NB4 (cell line): ENCODE data around the gene MAD1L1.

Experiments used
- POLR2A ChIP-seq: IDR thresholded peaks from 2 replicates; pipeline ENCODE4 v1.6.1; 2011; ENCODE audit warnings: mild to moderate bottlenecking; ENCODE audit not compliant: insufficient read length; ENCODE audit errors: extremely low read depth
- TF ChIP-seq, protein P1 (sequence below): IDR thresholded peaks from one replicate; pipeline ENCODE4 v1.5.1; 2012; ENCODE audit warnings: low read depth, low read length
- TF ChIP-seq, protein P2 (sequence below): IDR thresholded peaks from 2 replicates; pipeline ENCODE4 v1.6.1; 2011; ENCODE audit warnings: low read depth, low read length

- TF ChIP-seq, protein P1, sequence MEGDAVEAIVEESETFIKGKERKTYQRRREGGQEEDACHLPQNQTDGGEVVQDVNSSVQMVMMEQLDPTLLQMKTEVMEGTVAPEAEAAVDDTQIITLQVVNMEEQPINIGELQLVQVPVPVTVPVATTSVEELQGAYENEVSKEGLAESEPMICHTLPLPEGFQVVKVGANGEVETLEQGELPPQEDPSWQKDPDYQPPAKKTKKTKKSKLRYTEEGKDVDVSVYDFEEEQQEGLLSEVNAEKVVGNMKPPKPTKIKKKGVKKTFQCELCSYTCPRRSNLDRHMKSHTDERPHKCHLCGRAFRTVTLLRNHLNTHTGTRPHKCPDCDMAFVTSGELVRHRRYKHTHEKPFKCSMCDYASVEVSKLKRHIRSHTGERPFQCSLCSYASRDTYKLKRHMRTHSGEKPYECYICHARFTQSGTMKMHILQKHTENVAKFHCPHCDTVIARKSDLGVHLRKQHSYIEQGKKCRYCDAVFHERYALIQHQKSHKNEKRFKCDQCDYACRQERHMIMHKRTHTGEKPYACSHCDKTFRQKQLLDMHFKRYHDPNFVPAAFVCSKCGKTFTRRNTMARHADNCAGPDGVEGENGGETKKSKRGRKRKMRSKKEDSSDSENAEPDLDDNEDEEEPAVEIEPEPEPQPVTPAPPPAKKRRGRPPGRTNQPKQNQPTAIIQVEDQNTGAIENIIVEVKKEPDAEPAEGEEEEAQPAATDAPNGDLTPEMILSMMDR = no peak
- TF ChIP-seq, protein P2, sequence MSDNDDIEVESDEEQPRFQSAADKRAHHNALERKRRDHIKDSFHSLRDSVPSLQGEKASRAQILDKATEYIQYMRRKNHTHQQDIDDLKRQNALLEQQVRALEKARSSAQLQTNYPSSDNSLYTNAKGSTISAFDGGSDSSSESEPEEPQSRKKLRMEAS = no peak
- TF ChIP-seq POLR2A = no peak
Observed at GRCh38 chr7:2034291-2035201, 198.2 kb downstream of the MAD1L1 start.
